M059J (cell line): ENCODE results near the gene RASAL2. TPM values are rescaled to one million over a fixed set of nuclear protein-coding genes. Genes with fewer than 3 reads are reported as not detected.

ENCODE experiments used
- DNase-seq: peaks from one replicate; pipeline ENCODE4 v3.0.0-alpha.2; 2012; ENCODE audit warnings: low read depth
- total RNA-seq: library from RNA; depleted of rRNA; stranded (reverse); fragments of >200 nt; shearing (Covaris generic); gene quantifications from 2 replicates; pipeline ENCODE4 v1.2.3, GENCODE V29; 2014

The RASAL2 gene
- total RNA-seq, 1 experiment from 2014 or later, result 14.8 TPM

DNA sequence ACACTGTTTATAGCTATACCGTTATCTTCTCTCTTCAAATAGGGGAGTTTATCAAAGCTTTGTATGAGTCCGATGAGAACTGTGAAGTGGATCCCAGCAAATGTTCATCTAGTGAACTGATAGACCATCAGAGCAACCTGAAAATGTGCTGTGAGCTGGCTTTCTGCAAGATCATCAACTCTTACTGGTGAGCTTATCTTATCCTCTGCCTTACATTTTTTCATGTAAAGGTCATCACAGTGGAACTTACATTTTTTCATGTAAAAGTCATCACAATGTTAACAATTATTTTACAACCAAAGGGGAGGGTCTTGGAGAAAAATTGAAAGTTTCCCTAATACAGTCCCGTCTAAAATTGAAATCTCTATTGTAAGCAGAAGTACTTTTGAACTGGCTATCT lies 357.6 kb downstream of the RASAL2 start:
- peak; percentile 28 for DNase-seq

DNA sequence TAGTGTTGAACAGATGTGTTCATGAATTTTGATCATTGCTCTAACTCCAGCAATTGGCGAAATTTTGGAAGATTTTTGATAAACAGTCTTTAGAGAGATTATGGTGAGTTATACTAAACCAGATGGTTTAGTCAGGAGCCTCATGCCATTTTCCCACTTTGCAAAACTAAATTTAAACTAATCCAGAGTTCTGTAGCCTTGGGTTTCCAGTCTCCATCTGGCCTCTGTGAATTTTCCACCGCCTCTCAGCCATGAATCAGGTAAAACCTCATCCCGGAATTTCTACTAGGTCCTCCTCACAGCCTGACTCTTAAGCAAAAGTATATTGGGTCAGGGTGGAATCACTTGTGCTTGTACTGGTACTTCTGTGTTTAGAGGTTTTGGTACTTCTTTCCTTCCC lies 358.1 kb downstream of the RASAL2 start:
- no peak for DNase-seq

DNA sequence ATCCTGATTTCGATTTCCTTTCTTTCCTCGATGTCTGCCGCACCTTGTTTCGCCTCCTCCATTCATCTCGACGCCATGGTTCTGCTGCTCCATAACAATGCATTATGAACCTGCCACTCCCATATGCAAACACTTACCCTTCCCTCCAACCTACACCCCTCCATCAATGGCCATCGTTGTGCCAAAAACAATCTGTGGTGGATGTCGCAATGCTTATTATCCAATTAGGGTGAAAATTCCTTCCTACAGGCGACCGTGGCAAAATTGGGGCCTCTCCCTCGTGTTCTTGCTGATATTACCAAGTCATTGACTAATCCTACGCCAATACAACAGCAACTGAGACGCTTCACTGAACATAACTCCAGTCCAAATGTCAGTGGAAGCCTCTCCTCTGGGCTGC lies 362.6 kb downstream of the RASAL2 start:
- DNase-seq, result no peak

DNA sequence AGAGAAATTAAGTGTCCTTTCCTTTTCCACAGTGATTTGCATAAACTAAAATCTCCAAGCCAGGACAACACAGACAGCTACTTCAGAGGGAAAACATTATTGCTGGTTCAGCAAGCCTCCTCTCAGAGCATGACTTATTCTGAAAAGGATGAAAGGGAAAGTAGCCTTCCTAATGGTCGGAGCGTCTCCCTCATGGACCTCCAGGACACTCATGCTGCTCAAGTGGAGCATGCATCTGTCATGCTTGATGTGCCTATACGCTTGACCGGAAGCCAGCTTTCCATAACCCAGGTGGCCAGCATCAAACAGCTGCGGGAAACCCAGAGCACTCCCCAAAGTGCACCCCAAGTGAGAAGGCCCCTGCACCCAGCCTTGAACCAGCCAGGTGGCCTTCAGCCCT lies 363.7 kb downstream of the RASAL2 start:
- no peak for DNase-seq

DNA sequence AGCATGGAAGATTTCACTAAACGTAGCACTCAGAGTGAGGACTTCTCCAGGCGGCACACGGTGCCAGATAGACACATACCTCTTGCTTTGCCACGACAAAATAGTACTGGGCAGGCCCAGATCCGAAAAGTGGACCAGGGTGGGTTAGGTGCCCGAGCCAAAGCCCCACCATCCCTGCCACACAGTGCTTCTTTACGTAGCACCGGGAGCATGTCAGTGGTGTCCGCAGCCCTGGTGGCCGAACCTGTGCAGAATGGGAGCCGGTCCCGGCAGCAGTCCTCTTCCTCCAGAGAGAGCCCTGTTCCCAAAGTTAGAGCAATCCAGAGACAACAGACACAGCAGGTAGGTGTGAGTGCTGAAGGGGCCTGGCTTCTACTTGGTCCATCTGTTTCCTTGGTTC lies 364.3 kb downstream of the RASAL2 start:
- no peak for DNase-seq

DNA sequence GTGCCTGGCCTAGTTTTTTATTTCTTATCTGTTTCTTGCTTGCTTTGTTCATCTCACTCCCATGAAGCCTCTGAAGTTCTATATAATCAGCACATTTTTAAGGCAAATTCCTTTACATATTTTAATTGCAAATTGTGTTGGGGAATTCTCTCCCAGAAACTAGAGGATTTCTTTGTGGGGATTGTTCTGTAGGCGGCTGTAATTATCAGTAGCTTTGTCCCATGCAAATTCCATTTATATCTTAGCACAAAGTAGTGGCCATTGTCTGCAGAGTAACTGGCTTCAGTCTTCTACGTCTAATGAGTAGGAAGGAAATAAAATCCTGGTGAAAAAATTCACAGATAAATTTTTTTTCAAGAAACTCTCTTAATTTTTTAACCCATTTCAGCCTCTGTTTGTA lies 367.2 kb downstream of the RASAL2 start:
- DNase-seq, result no peak

DNA sequence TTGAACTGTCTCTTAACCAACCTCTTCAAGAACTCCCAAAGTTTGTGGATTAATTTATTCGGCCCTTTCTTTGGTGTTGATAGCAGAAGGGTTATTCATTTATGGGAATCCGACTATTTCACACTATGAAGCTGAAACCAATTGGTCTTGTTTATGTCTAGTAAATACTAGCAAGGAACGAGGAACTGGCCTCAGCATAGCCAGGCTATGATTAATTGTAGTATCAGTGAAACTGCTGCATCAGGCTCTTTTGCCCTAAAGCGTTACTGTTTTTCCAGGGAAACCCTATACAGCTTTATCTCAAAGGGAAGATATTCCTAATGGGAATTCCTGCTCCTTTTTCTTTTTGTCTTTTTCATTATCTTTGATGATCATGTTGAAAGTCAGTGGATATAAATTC lies 367.8 kb downstream of the RASAL2 start:
- no peak for DNase-seq

DNA sequence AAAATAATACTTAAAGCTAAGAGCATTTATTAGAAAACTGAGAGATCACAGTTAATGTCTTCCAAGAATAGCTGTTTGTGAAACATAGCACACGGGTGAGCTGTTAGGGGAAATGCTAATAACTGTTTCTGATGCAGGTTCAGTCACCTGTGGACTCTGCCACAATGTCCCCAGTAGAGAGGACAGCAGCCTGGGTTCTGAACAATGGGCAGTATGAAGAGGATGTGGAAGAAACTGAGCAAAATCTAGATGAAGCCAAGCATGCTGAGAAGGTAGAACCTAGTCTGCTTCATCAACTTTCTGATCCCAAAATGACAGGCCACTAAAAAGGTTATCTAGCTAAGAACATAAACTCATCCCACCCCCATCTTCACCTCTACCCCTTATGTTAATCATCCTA lies 370.2 kb downstream of the RASAL2 start:
- no peak for DNase-seq

DNA sequence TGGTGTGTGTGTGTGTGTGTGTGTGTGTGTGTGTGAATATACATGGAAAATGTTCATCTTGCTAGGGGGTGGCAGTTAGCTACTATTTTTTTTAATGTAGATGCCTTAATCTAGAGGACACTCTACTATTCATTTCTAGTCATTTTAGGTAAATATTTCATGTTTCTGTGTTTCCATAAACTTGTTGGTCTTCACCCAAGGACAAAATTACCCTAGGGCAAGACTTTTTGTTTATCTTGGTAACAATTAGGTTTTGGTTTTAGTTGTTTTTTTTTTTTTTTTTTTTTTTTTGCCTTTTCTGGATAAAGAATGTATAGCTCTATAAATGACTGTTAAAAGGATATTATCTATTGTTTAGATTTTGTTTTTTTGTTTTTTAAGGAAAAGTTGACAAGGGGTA lies 370.7 kb downstream of the RASAL2 start:
- DNase-seq, result peak; percentile 25

DNA sequence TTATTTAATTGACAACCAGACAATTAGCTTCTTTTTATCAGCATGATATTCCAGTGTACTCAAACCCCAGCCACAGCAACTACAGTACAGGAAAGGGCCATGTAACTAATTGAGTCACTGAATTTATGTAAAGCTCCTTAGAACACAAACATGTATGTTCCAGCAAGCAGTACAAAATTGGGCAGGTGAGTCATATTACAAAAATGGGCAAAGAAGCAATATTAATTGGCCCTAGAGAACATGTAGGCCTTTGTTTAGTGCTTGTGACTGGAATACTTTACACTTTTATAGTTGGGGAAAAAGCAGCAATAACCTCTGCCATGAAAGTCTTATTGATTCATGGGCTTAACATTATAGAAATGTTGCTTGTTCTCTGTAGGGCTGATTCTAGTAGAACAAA lies 371.1 kb downstream of the RASAL2 start:
- peak; percentile 66 for DNase-seq

DNA sequence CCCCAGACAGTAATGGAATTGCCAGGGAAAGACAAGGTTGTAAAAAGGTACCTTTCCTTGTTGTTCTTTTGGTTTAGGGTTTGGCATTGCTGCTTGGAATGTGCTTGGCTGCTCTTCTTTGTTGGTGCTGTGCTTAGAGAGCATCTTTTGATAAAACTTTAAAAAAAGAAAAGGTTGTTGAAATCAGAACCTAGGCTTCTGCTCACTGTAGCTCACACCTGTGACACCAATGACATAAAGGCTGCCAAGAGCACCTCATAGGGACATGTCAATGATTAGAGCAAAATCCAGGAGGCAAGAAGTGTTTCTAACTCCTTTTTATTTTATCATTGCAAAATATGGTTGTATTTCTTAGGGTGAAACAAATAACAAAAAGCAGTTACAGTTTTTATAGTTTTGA lies 373.9 kb downstream of the RASAL2 start:
- no peak for DNase-seq

DNA sequence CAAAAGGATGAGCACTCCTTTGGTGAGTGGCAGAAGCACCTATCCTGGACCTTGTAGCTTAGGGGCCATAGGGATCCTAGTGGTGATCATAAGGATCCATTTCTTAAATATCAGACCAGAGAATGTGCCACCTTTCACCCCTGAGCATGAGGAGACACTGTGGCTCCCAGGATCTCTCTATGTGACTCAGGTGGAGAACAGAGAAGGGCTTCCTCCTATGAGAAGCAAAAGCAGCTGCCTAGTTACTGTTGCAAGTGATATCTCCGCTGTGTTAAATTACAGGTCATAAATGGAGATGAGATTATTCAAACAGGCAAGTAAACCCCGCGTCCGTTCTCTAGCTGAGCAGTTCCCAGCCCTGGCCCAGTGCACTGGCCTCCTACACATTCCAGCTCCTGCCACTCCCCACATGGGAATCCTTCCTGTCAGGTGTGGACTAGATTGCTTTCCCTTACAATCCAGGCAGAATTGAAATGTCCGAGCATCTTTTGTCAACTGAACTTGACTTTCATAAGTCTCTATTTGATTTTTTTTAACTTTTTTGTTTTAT lies 376.6 kb downstream of the RASAL2 start:
- no peak for DNase-seq

DNA sequence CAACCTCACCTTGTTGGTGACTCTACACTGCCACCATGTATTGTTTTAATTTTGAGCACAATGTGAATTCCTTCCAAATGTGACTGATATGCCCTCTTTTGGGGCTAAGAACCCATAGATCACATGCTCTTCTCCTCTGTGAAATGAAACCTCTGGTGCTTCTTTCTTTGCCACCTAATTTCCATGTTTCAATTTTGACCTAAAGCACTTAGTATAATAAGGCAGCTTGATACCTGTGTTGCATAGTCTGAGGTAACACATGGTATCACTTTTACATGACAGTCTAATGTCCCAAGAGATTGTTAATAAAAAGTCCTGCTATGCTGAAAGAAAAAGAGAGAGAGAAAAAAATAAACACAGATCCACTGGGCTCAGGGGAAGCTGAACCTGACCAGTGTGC lies 378.6 kb downstream of the RASAL2 start:
- no peak for DNase-seq

DNA sequence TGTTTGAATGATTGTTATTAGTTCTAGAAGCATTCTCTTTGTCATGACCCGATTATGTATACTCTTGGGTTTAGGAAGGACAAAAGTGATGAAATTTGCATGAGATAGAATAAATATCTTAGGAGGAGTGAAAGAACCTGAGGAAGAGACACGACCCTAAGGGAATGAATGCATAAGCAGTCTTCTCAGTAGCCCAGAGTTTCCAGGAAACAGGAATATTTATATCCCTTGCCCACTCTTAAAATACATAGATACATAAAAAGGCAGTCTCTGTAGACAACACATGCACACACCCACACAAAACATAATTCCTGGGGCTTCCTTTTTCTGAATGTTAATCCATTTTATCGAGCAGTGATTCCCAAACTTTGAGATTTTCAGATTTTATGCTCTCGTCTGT lies 383.5 kb downstream of the RASAL2 start:
- no peak for DNase-seq

DNA sequence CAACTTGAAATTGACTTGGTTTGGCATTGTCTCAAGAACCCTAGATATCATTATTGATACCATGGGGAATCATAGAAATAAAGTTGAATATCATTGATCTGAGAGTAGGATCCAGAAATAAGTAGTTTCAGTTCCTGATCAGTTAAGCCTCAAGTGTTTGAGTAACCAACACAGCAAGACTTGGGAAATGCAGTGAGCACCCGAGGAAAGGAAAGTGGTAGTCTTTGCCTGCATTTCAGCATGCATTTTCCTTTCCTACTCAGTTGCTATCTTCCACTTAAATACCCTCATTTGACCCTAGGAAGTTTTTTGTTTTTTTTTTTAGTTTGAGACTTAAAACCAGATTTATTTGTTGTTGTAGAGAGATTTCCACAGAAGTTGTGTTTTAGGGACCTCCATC lies 383.9 kb downstream of the RASAL2 start:
- DNase-seq, result no peak

DNA sequence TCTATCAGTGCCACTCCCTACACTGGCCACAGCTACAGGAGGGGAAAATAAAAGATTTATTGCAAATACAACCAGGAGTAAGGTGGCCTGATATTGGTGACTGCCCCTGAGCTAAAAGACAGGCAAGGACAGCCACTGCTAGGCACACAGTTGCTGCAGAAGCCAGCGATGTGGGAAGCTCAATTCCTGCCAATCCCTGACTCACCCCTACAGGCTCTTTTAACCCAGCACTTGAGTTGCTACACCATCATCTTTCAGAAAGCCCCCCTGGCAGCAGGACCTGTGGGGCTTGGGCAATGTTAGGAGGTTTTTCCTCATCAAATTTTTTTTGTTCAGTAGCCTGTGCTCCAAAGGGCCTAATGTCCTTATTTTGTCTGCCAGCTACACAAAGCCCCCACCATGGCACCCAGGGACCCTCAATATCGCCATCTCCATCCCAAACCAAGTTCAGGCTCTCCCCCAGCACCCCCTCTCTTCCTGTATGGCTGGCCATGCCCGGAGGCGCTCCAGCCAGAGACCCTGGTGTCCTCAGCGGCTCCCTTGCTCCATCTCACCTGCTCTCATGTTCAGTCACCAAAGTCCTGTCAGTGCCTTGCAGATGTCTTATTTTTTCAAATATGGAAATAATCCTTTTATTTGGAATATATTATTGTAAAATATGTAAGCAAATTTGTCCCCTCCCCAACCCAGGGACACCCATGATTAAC lies 389.5 kb downstream of the RASAL2 start:
- no peak for DNase-seq

DNA sequence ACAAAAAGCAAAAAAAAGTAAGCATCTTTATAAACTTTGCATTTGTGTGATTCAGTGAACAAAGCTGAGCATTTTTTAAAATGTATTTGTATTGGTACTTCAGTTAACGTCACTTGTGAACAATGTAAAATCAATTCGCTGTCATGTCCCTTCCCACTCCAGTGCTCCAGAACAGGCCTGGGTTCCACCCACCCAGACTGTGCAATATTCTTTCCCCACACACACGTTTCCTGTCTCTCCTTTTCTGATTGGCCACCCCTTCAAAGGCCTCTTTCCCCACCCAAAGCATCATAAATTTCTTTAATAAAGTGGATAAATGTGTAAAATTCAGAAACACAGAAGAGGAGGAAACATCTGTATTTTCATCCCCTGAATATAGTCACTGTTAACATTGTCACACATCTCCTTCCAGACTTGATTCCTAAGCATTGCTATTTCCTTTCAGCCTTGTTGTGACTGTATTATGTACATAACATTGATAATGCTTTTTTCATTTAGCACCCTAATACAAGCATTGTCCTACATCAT lies 390.9 kb downstream of the RASAL2 start:
- no peak for DNase-seq

DNA sequence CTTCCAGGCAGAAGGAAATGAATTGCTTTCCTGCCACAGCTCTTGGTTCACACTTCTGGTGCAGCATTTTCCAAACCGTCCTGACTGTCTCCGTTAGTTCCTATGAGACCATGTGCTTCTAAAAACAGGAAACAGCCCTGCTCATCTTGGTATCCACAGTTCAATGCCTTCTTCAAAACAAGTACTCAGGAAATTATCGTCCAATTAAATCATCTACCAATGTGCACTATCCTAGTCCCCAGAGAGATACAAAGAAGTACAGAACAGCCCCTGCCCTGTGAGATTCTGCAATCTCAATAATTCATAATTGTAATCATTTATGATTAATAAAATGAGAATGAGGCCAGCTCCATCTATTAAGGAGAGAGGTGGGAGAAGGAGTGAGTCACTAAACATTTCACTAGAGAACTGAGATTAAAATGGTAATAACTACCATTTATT lies 391.7 kb downstream of the RASAL2 start:
- no peak for DNase-seq

DNA sequence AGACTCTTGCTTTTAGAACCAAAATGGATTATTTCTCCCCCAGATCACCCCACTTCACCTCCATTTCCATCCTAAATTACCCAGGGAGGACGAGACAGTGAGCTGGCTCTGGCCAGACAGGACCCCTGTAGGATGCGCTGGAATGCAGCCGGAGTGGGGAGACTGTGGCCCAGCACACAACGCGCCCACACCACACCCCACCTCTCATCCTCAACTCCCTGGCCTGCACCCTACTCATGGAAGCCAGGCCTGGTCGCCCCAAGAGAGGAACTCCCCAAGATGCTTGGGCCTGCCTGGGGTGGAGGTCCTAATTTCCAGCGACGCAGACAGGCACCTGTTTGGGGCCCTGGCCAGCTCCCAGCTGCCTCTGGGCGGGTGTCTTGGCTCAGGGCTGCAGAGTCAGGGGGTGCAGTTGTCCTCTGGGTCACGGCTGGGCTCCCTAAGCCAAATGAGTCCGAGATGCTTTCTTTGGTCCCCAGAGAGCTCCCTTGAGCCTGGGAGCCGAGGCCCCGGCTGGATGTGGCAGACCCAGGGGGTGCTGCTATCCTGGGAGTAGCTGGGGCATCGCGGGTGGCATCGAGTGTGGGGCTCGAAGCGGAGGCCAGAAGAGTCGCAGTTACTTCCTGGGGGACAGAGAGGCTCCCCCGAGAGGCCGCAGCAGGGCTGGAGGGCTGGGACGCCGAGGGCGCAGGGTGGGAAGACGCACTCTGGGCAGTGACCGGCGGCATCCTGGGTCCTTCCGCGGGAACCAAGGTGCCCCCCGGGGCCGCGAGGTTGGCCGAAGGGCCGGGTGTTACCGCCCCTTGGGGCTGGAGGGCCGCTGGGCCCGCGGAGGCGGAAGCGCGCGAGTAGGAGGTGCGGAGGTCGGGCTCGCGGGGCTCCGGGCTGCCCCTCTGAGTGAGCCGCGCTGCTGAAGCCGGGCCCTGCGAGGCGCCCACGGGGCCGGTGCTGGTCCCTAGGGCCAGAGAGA lies 392.5 kb downstream of the RASAL2 start:
- no peak for DNase-seq

DNA sequence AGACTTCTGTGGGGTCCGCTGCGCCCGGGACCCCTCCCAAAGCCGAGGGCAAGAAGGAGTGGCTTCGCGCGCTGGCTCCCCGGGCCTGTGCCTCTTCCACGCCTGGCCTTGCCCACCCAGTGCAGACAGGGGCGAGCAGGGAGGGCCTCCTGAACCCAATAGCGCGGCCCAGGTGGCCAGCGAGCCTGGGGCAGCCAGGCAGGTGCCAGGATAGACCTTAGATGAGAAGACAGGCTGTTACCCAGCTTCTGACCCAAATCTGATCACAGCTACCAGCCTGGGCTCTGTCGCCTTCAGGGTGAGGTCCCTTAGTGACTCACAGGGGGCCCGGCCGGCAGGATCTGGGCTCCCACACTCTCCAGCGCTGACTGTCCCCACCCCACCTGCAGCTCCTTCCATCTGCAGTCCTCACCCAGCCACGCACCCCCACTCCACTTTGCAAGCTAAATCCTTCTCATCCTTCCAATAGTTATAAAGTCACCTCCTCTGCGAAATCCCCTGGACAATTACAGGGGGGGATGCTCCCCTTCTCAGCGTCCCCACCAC lies 393.2 kb downstream of the RASAL2 start:
- DNase-seq, result no peak

DNA sequence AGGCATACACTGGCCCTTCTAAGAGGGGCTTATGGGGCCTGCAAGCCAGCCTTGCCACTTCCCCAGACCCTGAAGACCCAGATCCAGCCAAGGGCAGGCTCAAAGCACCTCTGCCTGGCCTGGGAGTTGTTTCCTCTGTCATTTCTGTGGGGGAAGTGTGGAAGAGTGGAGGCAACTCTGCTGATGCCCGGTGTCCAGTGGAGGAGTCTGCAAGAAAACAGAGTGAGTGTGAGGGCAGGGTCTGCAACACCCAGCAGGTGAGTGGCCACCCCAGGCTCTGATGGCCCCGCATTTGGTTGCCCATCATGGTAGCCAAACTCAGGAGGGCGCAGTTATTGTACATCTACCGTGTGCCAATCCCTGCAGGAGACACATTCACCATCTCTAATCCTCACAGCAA lies 394.5 kb downstream of the RASAL2 start:
- no peak for DNase-seq

DNA sequence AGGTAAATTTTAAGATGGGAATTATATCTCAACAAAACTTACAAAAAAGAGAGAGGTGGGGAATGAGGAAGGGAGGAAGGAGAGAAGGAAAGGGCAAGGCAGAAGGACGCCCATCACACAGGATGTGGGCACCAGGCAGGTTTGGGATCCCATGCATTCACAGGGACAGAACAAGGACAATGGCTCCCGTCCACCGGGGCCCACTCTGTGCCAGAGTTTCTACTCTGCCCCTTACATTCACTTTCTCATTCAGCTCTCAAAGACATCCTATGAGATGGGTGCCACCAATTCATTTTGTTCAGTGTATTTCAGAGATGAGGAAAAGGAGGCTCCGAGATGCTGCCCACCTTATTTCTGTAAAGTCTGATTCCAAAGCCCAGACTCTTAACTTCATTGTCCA lies 395.5 kb downstream of the RASAL2 start:
- DNase-seq, result no peak
